Activated naive CD4-positive, alpha-beta T cell treated with anti-CD3 and anti-CD28 coated beads, Interleukin-2, amount 50 U/mL, for 72 hours (primary cell): ENCODE data around the gene ARMC10. TPM values are rescaled to one million over a fixed set of nuclear protein-coding genes. Genes with fewer than 3 reads are reported as not detected.
"Not testable (repeated sequence)": the region's sequence is repeated elsewhere in the genome, so short reads cannot be mapped to it uniquely, and the experiment has no call there.

Experiments
- ATAC-seq, 2 donors: fragments of 150-1000 bp; cut with Tn5 transposase; 2 replicates each; pipeline ENCODE4 v1.10.0; 2021; ENCODE audit warnings: mild to moderate bottlenecking in 2 of 2, moderate library complexity in 2 of 2
- DNase-seq, 2 donors: peaks; one replicate each; pipeline ENCODE4 v3.0.0; 2021 to 2022; ENCODE audit warnings: low spot score in 2 of 2
- H3K27ac Mint-ChIP-seq, 2 donors: one replicate each; pipeline ENCODE4 v1.8.0; 2022; ENCODE audit warnings: mild to moderate bottlenecking in 2 of 2, mixed read lengths in 2 of 2
- H3K36me3 Mint-ChIP-seq, 2 donors: one replicate each; pipeline ENCODE4 v1.8.0; 2022; ENCODE audit warnings: mixed read lengths in 2 of 2
- H3K9me3 Mint-ChIP-seq, 2 donors: one replicate each; pipeline ENCODE4 v1.8.0; 2022; ENCODE audit warnings: mixed read lengths in 2 of 2
- total RNA-seq, 2 donors: library from RNA; stranded (reverse); gene quantifications; one replicate each; pipeline ENCODE4 v1.2.3, GENCODE V29; 2022

Gene ARMC10
- 10 to 100 TPM; 33.4 to 43.5 TPM for total RNA-seq

DNA sequence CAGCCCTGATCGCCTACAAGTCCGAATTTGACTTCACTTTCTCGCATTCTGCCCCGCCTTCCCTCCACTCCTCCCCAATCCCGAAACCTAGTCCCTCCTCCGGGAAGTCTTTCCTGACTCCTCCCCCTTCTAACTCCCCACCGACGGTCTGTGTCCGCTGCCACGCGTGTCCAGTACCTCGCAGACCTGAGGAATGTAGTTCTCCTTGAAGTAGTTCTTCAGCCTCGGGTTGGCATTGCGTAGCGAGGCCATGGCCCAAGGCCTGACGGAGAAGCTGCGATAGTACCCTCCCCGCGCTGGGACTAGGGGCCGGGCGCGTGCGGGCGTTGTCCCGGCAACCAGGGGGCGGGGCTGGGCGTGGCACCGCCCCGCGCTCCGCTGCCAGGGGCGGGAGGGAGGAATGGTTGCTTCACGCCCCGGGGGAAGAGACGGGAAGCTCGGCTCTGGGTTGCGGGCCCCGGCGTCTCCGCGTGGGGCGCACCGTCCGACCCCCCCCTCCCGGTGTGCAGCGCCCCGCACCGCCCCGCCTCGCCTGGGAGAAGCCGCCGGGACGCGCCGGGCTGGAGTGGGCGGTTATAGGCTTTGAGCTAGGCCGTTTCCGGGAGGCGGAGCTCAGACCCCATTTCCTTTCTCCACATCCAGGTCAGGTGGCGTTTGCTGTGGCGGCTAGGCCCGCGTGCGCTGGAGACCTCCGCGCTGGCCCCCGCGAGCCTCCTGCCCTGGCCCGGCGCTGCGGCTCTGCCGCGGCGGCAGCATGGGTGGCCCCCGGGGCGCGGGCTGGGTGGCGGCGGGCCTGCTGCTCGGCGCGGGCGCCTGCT lies at the start of gene ARMC10, which contains the start of gene FBXL13:
TSS of gene ARMC10 (plus strand) at position 622 of the 818 bp plus-strand sequence. CDS start at position 755, 133 bp downstream.
TSS of gene FBXL13 (minus strand) at position 278 of the 818 bp plus-strand sequence.
- ATAC-seq (peak; percentile 87 to 88), DNase-seq (peak; percentile 87 to 93)
- Mint-ChIP-seq H3K36me3 (peaks cover 8 to 15% of the 10 kb centered on the region in 2 donors), H3K27ac (peak within 1 kb of the TSS; percentile 92 to 93), H3K9me3 (no peaks in the 10 kb centered on the region)

DNA sequence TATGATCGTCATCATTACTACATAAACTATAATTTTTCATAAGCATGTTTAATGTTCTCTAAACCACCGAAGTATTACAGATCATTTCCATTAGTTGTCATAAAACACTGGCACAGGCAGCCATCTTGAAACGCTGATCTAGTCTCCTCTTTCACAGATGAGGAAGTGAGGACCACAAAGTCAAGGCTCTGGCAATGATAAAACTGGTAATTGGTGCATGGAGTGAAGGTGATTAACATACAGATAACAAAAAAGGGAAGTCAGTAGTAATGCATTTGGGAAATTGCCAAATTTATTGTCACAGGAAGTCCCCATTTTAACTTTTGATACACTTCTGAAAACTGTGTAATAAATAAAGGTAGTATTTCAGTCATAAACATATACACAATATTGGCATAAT lies 49.6 kb upstream of the ARMC10 start:
- Mint-ChIP-seq H3K27ac (no peak overlapping the region), H3K36me3 (peaks cover 5% of the 10 kb centered on the region in 2 donors), H3K9me3 (peaks cover 0 to 4% of the 10 kb centered on the region in 2 donors)
- no peak for ATAC-seq
- DNase-seq, result no peak

DNA sequence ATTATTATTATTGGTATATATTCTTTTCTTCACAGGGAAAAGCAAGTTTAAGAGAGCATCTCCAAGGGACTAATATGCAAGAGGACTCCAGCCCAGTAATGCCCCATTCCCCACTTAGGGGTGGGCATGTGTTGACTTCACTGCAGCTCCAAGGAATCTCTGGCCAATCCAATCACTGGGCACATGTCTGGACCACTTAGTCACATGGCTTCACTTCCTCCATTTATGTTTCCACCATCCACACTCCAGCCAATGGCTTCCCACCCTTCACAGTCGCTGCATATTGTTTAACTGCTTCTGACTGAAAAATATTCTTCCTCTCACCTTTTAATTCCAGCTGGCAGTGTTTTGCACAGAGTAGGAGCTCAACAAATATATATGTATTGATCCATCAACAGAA lies 43.9 kb upstream of the ARMC10 start:
- H3K36me3 Mint-ChIP-seq, result no peaks in the 10 kb centered on the region
- H3K9me3 Mint-ChIP-seq, result no peaks in the 10 kb centered on the region
- ATAC-seq (no peak), DNase-seq (no peak)
- no peak overlapping the region for H3K27ac Mint-ChIP-seq

DNA sequence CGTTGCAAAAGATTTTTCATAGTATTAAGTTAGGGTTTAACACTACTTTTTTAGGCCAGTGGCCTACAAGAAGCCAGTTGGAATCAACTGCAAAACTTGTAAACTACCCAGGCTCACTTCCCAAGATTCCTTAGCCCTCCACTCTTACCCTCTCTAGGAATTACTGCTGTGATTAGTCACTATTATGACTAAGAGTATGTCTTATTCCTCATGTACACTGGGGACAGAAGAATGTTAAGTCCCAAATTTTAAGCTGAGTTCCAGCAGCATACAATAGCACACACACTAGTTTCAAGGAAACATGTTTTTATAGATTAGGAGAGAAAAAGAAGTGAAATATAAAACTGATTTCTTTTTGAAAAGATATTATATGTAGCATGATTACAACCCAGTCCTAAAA lies 43.2 kb upstream of the ARMC10 start:
- no peak for ATAC-seq
- H3K27ac Mint-ChIP-seq, result no peak overlapping the region
- no peaks in the 10 kb centered on the region for H3K36me3 Mint-ChIP-seq
- DNase-seq, result no peak
- no peaks in the 10 kb centered on the region for H3K9me3 Mint-ChIP-seq

DNA sequence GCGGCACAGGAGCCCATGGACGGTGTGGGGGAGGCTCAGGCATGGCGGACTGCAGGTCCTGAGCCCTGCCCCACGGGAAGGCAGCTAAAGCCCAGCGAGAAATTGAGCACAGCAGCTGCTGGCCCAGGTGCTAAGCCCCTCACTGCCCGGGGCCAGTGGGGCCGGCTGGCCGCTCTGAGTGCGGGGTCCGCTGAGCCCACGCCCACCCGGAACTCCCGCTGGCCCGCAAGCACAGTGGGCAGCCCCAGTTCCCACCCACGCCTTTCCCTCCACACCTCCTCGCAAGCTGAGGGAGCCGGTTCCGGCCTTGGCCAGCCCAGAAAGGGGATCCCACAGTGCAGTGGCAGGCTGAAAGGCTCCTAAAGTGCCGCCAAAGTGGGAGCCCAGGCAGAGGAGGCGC lies 40.6 kb upstream of the ARMC10 start:
- not testable (repeated sequence) for DNase-seq, H3K27ac Mint-ChIP-seq, ATAC-seq, H3K9me3 Mint-ChIP-seq, H3K36me3 Mint-ChIP-seq

DNA sequence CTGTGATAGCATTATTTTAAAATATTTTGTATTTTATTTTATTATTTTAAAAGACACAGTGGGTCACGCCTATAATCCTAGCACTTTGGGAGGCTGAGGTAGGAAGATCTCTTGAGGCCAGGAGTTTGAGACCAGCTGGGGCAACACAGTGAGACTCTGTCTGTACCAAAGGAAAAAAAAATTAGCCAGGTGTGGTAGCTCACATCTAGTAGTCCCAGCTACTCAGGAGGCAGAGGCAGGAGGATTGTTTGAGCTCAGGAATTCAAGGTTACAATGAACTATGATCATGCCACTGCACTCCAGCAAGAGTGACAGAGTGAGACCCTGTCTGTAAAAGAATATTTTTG lies 37.5 kb upstream of the ARMC10 start:
- DNase-seq (no peak), ATAC-seq (no peak)
- H3K9me3 Mint-ChIP-seq, result peaks cover 8 to 11% of the 10 kb centered on the region in 2 donors
- no peak overlapping the region for H3K27ac Mint-ChIP-seq
- peaks cover 0 to 6% of the 10 kb centered on the region in 2 donors for H3K36me3 Mint-ChIP-seq

DNA sequence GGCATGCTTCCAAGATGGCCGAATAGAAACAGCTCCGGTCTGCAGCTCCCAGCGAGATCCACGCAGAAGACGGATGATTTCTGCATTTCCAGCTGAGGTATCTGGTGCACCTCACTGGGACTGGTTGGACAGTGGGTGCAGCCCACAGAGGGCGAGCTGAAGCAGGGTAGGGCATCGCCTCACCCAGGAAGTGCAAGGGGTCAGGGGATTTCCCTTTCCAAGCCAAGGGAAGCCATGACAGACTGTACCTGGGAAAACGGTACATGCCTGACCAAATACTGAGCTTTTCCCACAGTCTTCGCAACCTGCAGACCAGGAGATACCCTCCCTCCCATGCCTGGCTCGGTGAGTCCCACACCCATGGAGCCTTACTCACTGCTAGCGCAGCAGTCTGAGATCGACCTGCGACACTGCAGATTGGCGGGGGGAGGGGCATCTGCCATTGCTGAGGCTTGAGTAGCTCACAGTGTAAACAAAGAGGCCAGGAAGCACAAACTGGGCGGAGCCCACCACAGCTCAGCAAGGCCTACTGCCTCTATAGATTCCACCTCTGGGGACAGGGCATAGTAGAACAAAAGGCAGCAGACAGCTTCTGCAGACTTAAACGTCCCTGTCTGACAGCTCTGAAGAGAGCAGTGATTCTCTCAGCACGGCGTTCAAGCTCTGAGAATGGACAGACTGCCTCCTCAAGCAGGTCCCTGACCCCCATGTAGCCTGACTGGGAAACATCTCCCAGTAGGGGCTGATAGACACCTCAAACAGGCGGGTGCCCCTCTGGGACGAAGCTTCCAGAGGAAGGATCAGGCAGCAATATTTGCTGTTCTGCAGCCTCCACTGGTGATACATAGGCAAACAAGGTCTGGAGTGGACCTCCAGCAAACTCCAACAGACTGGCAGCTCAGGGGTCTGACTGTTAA lies 36.9 kb upstream of the ARMC10 start:
- not testable (repeated sequence) for H3K27ac Mint-ChIP-seq, DNase-seq, ATAC-seq
- H3K9me3 Mint-ChIP-seq, result peaks cover 14 to 16% of the 10 kb centered on the region in 2 donors
- H3K36me3 Mint-ChIP-seq, result peaks cover 3 to 12% of the 10 kb centered on the region in 2 donors

DNA sequence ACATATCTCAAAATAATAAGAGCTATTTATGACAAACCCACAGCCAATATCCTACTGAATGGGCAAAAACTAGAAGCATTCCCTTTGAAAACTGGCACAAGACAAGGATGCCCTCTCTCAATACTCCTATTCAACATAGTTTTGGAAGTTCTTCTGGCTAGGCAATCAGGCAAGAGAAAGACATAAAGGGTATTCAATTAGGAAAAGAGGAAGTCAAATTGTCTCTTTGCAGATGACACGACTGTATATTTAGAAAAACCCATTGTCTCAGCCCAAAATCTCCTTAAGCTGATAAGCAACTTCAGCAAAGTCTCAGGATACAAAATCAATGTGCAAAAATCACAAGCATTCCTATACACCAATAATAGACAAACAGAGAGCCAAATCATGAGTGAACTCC lies 33.1 kb upstream of the ARMC10 start:
- ATAC-seq, DNase-seq, H3K27ac Mint-ChIP-seq: not testable (repeated sequence)
- Mint-ChIP-seq H3K36me3 (peaks cover 6 to 14% of the 10 kb centered on the region in 2 donors), H3K9me3 (peaks cover 16 to 18% of the 10 kb centered on the region in 2 donors)

DNA sequence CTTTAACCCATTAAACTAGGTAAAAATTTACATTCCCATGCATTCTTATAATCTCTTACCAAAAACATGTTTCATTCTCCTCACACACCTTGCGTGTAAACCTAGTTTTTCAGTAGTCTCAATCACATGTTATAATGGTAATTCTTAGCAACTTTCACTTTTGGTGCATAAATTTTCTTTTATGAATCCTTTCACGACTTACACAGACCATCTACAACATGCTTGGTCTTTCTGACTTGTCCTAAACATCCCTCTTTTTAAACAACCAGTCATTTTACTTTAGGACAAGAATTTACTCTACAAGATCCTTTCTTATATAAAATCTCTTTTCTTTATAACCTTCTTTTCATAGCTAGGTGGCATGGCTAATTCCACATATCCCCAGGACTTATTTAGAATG lies 26.1 kb upstream of the ARMC10 start:
- H3K36me3 Mint-ChIP-seq, result peaks cover 0 to 12% of the 10 kb centered on the region in 2 donors
- no peak for ATAC-seq
- peaks cover 0 to 13% of the 10 kb centered on the region in 2 donors for H3K9me3 Mint-ChIP-seq
- no peak overlapping the region for H3K27ac Mint-ChIP-seq
- no peak for DNase-seq

DNA sequence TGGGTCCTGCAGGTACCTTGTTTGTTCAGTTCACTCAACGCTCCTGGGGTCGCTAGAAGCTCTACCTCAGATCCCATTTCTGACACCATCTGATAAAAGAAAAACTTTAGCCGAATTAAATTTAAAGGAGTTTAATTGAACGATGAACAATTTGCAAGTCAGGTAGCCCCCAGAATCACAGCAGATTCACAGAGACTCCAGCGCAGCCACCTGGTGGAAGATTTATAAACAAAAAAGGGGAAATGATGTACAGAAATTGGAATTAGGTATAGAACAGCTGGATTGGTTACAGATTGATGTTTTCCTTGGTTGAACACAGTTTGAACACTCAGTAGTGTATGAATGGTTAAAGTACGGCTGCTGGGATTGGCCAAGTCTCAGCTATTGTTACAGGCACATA lies 23.4 kb upstream of the ARMC10 start:
- H3K27ac Mint-ChIP-seq, result no peak overlapping the region
- ATAC-seq (no peak), DNase-seq (no peak)
- peaks cover 0 to 13% of the 10 kb centered on the region in 2 donors for H3K9me3 Mint-ChIP-seq
- peaks cover 0 to 12% of the 10 kb centered on the region in 2 donors for H3K36me3 Mint-ChIP-seq

DNA sequence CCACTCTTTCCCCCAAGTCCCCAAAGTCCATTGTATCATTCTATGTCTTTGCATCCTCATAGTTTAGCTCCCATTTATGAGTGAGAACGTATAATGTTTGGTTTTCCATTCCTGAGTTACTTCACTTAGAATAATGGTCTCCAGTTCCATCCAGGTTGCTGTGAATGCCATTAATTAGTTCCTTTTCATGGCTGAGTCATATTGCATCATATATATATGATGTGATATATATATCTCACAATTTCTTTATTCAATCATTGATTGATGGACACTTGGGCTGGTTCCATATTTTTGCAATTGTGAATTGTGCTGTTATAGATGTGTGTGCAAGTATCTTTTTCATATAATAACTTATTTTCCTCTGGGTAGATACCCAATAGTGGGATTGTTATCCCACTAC lies 18.9 kb upstream of the ARMC10 start:
- not testable (repeated sequence) for ATAC-seq, H3K36me3 Mint-ChIP-seq, H3K9me3 Mint-ChIP-seq, DNase-seq, H3K27ac Mint-ChIP-seq

DNA sequence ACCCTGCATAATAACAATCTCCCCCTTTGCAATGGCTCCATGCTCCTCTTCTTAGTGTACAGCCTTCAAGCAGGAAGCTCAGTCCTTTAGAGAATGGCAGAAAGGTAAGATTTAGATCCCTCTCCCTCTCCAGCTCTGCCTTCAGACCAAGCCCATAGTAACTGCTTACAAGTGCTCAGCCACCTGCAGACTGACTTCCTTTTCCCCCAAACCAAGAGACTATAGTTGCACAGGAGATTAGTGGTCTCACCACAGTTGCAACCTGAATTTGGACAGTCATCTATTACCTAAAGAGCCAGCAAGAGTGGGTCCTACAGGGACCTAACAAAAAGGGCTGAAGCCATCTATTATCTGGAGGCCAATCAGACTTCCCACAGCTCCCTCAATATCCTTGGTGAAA lies 16.8 kb upstream of the ARMC10 start:
- Mint-ChIP-seq H3K27ac (no peak overlapping the region), H3K36me3 (no peaks in the 10 kb centered on the region), H3K9me3 (no peaks in the 10 kb centered on the region)
- ATAC-seq (no peak), DNase-seq (no peak)

DNA sequence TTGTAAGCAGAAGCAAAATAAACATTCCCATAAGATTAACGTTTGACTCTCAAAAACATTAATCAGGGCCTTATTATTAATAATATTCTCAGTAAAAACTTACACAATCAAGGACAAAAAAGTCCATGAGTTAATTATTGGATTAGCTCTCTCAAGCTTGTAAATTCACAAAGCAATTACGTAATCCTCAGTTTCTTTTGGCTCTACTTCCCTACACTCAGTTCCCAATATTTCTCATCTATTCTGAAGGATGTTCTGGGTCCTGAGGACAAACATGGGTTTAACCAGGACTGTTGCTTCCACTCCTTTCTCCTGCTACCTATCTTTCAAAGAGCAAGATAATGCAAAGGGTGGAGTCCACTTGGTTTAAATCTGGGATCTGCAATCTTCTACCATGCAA lies 15.5 kb upstream of the ARMC10 start:
- Mint-ChIP-seq H3K36me3 (no peaks in the 10 kb centered on the region), H3K27ac (no peak overlapping the region), H3K9me3 (no peaks in the 10 kb centered on the region)
- DNase-seq (no peak), ATAC-seq (no peak)

DNA sequence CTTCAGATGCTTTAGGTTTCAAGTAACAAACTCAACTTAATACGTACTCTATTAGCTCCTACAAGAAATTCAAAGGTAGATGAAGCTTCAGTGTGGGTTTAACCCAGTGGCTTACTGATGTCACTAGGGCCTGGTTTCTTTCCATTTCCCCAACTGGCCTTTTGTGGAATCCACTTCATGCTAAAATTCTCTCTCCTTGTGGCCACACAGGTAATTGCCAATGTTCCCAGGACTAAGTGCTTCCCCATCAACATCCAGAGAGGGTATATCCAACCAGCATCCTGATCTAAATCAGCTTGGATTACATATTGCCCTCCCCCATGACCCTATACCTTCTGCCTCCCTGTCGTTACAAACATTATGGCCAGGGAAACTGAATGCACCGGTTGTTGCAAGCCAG lies 11.0 kb upstream of the ARMC10 start:
- no peak for DNase-seq
- Mint-ChIP-seq H3K9me3 (no peaks in the 10 kb centered on the region), H3K27ac (no peak overlapping the region), H3K36me3 (no peaks in the 10 kb centered on the region)
- no peak for ATAC-seq

DNA sequence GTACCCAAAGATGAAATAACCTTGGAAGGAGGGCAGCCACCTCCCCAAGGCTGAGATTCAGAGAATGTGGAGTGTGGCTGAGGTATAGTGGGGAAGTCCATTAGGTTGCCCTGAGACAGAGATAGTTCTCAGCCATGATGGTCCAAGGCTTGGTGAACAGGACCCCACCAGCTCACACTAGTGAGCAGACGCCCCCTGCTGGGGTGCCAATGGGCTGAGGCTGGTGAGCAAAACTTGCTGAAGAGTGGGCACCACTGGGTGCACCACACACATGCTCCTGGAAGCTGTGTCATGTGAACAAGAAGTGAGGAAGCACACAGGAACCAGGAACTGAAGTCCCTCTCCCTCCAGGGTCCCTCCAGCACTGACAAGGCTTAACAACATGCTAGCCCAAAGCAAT lies 9.3 kb upstream of the ARMC10 start:
- ATAC-seq (peak; percentile 56 to 77), DNase-seq (peak in 1 of 2 donors; percentile 56)
- Mint-ChIP-seq H3K36me3 (no peaks in the 10 kb centered on the region), H3K27ac (no peak overlapping the region), H3K9me3 (no peaks in the 10 kb centered on the region)

DNA sequence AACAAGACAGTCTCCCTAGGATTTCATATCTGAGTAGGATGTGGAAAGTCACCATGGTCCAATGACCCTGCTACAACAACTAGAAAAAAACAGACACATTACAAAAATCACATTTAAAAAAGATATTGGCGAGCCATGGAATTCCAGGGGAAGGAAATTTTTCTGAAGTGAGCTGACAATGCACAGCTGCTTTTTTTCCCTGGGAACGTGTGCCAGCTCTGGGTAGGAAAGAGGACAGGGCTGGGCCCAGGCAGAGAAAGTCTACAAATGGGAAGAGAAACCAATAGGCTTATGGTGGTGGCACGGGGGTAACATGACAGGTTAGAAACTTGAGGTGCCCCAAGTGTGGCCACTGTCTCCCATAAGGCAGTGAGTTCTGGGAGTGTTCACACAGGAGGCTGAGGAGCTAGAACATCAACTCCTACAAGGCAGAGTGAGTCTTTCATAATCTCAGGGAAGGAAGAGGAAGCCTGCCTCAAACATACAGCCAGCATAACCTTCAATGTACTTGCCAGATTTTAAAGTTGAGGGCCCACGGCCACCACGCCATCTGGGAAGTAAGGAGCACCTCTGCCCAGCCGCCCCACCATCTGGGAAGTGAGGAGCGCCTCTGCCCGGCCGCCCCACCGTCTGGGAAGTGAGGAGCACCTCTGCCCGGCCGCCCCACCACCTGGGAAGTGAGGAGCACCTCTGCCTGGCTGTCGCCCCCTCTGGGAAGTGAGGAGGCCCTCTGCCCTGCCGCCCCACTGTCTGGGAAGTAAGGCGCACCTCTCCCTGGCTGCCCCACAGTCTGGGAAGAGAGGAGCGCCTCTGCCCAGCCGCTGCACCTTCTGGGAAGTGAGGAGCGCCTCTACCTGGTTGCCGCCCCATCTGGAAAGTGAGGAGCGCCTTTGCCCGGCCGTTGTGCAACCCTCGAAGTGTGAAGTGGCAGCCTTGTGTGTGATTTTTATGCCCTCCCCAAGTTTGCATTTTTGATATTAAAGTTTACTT lies 6.2 kb upstream of the ARMC10 start:
- no peak for ATAC-seq
- no peaks in the 10 kb centered on the region for H3K9me3 Mint-ChIP-seq
- DNase-seq, result no peak
- H3K27ac Mint-ChIP-seq, result no peak overlapping the region
- no peaks in the 10 kb centered on the region for H3K36me3 Mint-ChIP-seq
